Nucleus accumbens (tissue), 56 donors: ENCODE data around the gene NLRP14.
A peak's percentile ranks its signal among the peaks of the same experiment; 100 is the strongest.

ENCODE experiments used
- DNase-seq, 56 donors: peaks; one replicate each; lab custom pipeline; 2025; lab: John Stamatoyannopoulos, UW

Gene NLRP14, protein sequence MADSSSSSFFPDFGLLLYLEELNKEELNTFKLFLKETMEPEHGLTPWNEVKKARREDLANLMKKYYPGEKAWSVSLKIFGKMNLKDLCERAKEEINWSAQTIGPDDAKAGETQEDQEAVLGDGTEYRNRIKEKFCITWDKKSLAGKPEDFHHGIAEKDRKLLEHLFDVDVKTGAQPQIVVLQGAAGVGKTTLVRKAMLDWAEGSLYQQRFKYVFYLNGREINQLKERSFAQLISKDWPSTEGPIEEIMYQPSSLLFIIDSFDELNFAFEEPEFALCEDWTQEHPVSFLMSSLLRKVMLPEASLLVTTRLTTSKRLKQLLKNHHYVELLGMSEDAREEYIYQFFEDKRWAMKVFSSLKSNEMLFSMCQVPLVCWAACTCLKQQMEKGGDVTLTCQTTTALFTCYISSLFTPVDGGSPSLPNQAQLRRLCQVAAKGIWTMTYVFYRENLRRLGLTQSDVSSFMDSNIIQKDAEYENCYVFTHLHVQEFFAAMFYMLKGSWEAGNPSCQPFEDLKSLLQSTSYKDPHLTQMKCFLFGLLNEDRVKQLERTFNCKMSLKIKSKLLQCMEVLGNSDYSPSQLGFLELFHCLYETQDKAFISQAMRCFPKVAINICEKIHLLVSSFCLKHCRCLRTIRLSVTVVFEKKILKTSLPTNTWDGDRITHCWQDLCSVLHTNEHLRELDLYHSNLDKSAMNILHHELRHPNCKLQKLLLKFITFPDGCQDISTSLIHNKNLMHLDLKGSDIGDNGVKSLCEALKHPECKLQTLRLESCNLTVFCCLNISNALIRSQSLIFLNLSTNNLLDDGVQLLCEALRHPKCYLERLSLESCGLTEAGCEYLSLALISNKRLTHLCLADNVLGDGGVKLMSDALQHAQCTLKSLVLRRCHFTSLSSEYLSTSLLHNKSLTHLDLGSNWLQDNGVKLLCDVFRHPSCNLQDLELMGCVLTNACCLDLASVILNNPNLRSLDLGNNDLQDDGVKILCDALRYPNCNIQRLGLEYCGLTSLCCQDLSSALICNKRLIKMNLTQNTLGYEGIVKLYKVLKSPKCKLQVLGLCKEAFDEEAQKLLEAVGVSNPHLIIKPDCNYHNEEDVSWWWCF

GRCh38 chr11:7020183-7020917, at the start of gene NLRP14, which contains the start of gene ZNF214:
Gene NLRP14 (plus strand): TSS chr11:7020479. CDS start chr11:7038587, 18,108 bp downstream.
Gene ZNF214 (minus strand): TSS chr11:7020346. CDS start chr11:7002835, 17,511 bp downstream.
- DNase-seq, result peak; percentile 30 to 93 (median 77)

DNA sequence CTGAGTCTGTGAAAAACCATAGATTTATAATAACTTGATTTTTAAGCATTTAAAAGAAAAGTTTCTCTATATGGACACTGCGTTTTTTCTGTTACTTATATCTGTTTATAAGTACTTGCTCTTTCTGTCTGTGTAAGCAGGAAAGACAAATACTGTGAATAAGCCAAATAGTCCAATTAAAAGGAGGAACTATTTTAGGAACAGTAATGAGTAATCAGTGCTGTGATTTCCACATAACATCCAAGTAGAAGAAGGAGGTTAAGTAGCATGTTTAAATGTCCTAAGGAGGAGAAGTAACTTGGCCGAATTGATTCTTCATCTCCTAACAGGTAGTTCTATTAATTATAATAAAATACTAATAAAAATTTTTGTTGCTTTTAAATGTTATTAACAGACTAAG, 40.9 kb upstream of the NLRP14 start:
- DNase-seq, result no peak

GRCh38 chr11:6986487-6986886, 33.8 kb upstream of the NLRP14 start:
- no peak for DNase-seq

GRCh38 chr11:6988506-6988905, 31.8 kb upstream of the NLRP14 start:
- DNase-seq, result no peak

GRCh38 chr11:6991227-6991626, 29.1 kb upstream of the NLRP14 start:
- DNase-seq, result no peak

DNA sequence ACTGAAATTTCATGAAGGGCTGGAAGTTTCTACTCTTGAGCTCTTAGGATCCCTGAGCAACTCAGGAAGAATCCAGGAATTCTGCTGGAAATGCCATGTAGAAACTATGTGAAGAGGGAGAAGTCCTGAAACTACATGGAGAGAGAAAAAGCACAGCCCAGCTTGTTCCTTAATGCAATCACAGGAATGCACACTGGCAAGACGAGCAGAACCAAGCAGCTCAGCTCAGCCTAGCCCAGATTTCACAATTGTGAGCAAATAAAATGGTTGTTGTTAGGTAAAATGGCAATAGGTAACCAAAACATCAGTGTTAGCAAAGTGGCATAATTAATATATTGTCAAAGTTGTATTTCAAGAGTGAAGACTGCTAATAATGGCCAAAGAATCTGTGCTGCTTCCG, 28.3 kb upstream of the NLRP14 start:
- no peak for DNase-seq

DNA sequence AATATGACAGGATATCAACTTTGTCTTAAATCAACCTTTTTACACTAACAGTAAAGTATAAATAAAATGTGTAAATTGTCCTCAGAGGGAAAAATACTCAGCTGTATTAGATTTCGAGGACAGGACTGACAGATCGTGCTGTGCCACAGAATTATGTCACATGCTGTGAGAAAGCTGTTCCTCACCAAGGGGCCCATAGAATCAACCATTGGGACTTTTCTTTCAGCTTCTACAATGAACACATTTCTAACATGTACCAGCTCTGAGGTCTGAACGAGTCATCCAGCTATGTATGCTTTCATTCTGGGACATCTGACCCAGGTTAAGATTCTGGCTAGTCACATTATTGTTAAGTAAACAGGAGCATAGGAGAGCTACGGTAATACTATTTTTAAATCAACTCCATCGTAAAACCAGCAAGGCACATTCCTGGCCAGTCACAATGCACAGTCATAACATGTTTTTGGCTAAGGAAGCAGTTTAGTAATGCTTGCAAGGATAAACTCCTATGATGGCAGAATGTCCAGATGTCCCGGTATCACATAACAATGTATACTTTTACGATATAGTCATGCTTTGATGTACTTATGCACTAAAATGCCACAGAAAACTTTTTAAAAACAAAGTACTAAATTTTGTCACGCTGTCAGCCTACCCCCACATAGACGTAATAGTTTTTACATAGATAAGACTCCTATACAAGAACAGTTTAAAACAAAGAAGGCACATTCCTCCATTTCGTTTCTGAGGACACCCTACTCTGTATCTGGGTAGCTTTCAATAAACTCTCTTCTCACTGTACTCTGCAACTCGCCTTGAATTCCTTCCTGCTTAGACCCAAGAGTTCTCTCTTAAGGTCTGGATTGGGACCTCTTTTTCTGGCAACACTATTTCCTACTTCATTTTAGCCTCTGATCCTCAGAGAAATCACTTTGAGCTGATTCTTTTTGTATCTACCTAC, 27.5 kb upstream of the NLRP14 start:
- DNase-seq, result no peak

DNA sequence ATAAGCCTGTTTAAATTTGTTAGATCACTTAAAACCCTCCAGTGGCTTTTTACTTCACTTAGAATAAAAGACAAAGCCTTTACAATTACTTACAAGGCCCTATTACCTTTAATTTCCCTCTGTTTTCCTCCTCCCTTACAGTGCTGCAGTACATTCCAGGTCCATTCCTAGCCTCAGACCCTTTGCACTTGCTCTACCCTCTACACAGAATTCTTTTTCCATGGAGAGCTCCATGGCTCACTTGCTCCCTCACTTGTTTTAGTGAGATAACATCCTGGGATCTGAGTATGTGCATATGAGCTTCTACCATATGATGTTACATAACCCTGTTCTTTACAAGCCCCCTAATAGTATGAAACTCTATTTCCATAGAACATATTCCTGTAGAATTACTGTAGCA, 24.6 kb upstream of the NLRP14 start:
- DNase-seq, result no peak

- DNase-seq, result no peak
Measured at GRCh38 chr11:7004482-7004881, 15.8 kb upstream of the NLRP14 start.

GRCh38 chr11:7014118-7014517, 6.2 kb upstream of the NLRP14 start:
- no peak for DNase-seq

- DNase-seq, result no peak
Measured at GRCh38 chr11:7016011-7016410, 4.3 kb upstream of the NLRP14 start.

GRCh38 chr11:7019500-7020182, 638 bp upstream of the NLRP14 start:
- peak in 21 of 56 donors; percentile 12 to 71 (median 36) for DNase-seq

DNA sequence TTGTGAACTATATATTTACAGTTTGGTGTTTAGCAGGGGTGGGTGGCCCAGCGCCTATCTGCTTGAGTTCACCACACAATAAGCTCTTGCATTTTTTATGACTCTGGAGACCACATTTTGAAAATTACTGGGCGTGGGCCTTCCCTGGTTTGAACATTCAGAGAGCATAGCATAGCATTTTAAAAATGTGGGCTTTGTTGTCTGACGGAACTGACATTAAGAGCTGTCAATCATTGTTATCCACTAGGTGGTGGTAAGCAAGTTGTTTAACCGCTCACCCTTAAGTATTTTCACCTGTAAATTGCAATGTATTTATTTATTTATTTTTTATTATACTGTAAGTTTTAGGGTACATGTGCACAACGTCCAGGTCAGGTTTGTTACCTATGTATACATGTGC, 1.0 kb downstream of the NLRP14 start:
- DNase-seq, result no peak

DNA sequence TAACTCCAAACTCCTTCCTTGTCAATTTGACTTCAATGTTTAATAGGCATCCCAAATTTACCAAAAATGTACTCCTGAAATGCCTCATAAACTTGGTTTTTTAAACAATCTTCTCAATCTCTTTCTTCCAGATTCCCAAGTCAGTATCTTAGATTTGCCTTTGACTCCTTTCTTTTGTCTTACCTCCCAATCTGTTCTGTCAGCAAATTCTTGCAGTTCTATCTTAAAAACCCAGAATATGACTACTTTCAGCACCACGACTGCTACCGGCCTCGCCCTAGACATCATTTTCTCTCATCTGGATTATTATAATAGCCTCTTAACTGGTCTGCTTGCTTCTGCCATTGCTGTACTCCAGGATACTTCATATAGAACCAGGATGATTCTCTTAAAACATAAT, 7.9 kb downstream of the NLRP14 start:
- DNase-seq, result no peak

DNA sequence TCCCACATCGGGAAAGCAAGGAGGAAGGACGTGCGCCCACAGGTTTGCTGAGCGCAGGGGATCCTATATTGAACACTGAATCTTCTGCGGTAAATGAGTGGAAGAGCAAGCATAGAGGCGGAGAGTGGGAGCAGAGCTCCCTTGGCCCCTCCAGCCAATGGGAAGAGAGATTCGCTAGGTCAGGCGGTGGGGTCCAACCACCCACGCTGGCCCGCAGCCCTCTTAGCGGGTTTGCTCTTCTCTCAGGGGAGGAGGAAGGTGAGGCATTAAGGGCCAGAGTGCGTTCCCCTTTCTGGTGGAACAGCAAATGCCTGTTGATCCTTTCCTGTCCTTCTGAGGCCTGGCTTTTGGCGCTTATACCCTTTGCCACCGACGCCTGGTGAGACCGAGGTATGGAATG, 10.6 kb downstream of the NLRP14 start:
- no peak for DNase-seq

- no peak for DNase-seq
Measured at GRCh38 chr11:7031471-7031871, 11.2 kb downstream of the NLRP14 start.

GRCh38 chr11:7032692-7033091, 12.4 kb downstream of the NLRP14 start:
- no peak for DNase-seq

DNA sequence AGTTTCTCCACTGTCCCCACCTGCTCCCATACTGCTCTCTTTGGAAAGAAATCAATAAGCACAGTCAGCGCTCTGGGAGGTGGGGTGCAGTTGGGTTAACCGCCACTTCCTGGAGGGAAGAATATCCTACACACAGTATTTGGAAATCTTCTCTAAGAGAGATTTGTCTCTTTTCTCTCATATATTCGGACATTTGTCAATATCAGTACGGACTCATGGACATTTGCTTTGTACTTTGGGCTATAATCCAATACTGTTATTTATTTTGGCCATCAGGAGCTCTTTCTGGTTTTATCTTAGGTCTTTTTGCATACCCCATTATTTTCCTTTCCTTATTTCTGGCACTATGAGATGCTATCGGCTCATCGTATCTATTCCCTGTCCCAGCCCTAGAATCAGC, 13.7 kb downstream of the NLRP14 start:
- DNase-seq, result no peak
